GM21529 (cell line): ENCODE data around the gene ZFP36.

Experiments
- ATAC-seq: cut with Tn5 transposase; IDR thresholded peaks from one replicate; pipeline ENCODE4 v1.9.1; 2021; ENCODE audit not compliant: unreplicated experiment

ZFP36 gene

DNA sequence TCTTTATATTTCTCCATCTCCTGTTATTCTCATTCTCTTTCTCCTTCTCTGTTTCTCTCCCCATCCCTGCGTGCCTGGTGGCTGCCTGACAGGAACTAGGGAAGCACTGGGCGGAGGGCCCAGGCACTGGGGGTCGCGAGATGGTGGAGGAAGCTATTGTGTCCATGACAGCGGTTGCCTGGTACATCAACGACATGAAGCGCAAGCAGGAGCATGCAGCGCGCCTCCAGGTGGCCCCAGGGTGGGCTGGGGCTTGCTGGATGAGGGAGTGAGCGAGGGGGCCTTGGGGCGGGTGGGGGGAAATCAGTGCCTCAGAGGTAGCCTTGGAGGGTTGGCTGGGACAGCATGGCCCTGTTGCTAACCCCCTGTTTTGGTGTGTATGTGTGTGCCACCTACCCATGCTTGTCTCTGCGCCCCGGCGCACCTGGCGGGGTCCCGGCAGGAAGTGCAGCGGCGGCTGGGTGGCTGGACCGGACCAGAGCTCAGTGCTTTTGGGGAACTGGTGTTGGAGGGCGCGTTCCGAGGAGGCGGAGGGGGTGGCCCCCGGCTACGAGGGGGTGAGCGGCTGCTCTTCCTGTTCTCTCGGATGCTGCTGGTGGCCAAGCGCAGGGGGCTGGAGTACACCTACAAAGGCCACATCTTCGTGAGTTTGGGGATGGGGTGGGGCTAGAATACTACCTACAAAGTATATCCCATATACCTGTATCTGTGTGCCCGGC, 11.0 kb downstream of the ZFP36 start:
- ATAC-seq: no peak

DNA sequence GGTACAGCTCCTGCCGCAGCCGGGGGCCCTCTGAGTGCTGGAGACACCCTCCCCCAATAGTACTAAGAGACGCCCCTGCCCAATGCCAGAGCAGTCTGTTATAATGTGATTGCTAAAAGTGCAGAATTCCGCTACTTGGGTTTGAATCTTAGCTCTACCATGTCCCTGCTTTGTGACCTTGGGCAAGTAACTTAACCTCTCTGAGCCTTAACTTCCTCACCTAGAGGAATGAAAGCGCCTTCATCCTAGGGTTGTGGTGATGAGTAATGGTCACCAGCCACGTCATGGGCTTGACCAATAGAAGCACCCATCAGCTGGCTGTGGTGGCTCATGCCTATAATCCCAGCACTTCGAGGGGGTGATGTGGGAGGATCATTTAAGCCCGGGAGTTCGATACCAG, 12.4 kb downstream of the ZFP36 start:
- no peak for ATAC-seq

DNA sequence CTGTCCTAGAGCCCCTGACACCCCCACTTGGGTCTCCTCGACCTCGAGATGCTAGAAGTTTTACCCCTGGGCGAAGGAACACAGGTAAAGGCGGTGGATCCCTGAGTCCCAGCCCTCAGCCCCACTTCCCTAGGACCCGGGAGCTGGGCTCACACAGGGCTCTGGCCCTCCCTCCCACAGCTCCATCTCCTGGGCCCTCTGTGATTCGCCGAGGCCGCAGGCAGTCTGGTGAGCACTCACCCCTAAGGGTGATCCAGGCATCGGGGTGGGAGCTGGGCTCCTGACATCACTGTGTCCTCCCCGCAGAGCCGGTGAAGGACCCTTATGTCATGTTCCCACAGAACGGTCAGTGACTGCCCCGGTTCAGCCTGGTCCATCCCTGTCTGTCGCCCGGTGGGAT, 14.1 kb downstream of the ZFP36 start:
- ATAC-seq: no peak

DNA sequence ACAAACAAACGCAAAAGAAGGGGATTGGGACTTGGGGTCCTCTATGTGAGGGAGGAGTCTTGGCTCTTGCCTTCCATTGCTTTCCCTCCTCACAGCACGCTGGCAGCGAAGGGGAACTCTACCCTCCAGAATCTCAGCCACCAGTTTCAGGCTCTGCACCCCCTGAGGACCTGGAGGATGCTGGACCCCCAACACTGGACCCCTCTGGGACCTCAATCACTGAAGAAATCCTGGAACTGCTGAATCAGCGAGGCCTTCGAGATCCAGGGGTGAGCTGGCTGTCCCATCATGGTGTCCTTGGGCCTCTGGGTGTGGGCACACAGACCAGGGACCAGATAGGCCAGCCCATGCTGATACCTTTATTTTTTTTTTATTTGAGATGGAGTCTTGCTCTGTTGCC, 15.4 kb downstream of the ZFP36 start:
- no peak for ATAC-seq

DNA sequence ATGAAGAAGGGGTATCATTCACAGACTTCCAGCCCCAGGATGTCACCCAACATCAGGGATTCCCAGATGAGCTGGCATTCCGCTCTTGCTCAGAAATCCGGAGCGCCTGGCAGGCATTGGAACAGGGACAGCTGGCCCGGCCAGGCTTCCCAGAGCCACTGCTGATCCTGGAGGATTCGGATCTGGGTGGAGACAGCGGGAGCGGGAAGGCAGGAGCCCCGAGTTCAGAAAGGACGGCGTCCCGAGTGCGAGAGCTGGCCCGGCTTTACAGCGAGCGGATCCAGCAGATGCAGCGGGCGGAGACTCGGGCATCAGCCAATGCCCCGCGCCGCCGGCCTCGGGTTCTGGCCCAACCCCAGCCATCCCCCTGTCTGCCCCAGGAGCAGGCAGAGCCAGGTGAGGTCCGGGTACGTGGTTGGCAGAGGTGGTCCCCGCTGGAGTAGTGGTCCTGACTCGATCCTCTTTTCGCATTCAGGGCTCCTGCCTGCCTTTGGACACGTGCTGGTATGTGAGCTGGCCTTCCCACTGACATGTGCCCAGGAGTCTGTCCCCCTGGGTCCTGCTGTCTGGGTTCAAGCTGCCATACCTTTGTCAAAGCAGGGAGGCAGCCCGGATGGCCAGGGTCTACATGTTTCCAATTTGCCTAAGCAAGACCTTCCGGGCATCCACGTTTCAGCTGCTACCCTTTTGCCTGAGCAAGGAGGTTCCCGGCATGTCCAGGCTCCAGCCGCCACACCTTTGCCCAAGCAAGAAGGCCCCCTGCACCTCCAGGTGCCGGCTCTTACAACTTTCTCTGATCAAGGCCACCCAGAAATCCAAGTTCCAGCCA, 16.8 kb downstream of the ZFP36 start:
- no peak for ATAC-seq

DNA sequence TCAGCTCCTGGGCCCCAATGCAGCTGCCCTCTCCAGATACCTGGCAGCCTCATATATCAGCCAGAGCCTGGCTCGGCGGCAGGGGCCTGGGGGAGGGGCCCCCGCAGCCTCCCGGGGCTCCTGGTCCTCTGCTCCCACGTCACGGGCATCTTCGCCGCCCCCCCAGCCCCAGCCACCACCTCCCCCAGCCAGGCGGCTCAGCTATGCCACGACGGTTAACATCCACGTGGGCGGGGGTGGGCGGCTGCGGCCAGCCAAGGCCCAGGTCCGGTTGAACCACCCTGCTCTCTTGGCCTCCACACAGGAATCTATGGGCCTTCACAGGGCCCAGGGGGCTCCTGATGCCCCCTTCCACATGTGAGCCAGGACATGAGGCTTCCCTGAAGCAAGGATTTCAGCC, 18.3 kb downstream of the ZFP36 start:
- ATAC-seq: no peak

DNA sequence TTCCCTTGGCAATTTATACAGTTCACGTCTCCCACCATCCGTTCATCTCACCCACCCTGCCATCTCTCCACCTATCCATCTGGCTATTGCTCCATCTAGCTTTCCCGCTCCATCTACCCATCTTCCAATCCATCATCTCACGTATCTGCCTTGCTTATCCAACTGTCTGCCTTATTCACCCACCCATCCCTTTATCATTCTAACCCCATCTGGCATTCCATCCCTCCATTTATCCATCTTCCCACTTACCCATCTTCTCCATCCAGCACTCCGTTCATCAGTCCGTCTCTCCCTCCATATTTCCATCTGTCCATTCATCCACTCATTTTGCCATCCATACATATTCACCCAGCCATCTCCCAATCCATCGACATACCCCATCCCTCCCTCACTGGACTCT, 19.1 kb downstream of the ZFP36 start:
- no peak for ATAC-seq

DNA sequence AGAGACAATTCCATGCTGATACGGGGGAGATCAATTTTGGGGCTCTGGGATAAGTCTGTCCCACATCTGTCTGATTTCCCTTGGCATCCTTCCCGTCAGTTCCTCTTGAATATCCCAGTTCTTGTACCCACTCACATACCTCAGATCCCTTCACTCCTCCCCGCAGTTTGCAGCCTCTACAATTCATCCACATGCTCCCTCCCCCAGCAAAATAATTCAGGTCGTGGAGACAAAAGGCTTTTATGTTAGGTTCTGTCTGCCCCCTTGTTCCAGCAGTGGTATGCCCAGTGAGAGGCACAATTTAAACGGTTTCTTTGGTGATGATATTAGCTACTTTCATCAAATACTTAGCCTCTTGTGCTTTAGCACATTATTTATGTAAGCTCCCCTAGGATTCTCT, 19.5 kb downstream of the ZFP36 start:
- no peak for ATAC-seq

DNA sequence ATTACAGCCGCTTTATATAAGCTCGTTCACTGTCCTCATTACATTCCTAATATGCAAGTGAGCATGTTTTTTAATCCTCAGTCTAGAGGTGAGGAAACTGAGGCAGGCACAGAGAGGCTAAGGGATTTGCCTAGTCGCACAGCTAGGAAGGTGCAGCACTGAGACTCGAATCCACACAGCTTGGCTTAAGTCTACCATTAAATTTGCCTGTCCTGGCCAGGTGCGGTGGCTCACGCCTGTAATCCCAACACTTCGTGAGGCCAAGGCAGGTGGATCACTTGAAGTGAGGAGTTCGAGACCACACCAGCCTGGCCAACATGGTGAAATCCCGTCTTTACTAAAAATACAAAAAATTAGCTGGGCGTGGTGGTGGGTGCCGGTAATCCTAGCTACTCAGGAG, 21.1 kb downstream of the ZFP36 start:
- ATAC-seq: no peak

DNA sequence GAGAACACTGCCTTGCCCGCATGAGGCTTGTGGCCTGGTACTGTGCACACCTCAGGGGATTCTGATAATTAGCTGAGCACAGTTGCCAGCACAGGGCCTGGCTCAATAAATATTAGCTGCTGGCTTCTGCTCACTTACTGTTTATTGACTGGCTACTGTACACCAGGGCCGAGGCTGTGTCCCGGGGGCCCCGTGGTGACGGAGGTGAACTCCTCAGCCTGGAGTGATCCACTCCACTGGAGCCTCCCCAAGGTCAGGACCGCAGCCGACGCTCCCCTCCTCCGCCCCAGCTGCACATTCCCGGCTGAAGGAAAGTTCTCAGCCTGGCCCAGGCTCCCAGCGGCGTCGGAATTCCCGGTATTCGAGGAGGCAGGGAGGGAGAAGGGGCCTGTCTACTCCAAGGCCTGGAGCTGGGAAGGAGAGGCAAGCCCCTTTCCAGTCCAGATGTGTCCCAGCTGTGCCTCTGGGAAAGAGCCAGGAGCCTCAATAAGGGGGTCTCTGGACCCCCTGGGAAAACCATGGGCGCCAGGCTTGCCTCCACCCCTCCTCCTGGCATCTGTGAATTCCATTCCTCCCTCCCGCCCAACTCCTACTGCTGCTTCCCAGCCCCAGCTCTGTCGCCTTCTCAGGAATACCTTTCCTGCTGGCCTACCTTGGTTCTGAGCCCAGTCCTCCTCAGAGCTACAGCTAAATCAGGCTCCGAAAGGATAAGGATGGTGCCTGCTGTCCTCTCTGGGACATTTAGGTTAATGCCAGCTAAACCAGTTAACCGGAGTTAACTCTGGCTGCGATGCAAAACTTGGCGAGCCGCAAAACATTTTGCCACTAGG, 21.9 kb downstream of the ZFP36 start:
- no peak for ATAC-seq

DNA sequence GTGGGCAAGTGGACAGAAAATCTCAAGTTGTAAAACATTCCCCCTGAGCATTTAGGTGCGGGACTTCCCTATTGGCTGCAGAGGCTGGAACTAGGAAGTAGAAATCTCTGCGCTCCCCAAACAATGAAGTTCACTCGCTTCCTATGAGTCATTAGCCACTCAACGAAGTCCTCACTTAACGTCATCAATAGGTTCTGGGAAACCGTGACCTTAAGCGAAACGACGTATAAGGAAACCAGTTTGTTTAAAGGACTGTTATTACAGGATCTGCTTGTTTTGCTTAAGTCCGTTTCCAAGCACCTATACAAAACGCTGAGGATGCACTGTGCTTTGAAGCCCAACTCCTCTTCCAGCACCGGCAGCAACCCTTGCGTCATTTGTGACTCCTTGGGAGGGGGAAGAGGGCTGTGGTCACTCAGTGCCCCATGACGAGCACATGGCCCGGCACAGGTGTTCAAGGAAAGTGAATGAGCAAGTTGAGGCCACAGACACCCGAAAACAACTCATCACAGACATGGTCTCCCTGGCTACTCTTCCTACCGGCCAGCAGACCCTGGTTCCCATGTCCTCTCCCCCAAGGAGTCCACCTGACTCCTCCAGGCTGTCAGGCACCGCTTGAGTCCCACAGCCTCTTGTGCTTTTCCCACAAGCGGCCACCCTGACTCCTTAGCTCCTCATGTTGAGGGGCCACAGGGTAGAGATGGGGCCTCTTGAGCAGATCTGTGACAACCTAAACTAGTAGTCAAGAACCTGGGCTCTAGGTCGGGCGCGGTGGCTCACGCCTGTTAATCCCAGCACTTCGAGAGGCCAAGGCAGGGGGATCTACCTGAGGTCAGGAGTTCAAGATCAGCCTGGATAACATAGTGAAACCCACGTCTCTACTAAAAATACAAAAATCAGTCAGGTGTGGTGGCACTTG, 24.3 kb downstream of the ZFP36 start:
- peak; percentile 50 for ATAC-seq

DNA sequence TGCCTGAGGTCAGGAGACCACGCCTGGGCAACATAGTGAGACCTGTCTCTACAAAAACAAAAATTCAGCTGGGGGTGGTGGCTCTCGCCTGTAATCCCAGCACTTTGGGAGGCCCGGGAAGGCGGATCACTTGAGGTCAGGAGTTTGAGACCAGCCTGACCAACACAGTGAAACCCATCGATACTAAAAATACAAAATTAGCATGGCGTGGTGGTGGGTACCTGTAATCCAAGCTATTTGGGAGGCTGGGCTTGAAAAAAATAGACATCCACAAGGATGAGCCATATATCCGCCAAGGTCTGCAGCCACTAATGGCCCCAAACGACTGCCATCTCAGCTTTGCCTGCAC, 26.0 kb downstream of the ZFP36 start:
- ATAC-seq: no peak

DNA sequence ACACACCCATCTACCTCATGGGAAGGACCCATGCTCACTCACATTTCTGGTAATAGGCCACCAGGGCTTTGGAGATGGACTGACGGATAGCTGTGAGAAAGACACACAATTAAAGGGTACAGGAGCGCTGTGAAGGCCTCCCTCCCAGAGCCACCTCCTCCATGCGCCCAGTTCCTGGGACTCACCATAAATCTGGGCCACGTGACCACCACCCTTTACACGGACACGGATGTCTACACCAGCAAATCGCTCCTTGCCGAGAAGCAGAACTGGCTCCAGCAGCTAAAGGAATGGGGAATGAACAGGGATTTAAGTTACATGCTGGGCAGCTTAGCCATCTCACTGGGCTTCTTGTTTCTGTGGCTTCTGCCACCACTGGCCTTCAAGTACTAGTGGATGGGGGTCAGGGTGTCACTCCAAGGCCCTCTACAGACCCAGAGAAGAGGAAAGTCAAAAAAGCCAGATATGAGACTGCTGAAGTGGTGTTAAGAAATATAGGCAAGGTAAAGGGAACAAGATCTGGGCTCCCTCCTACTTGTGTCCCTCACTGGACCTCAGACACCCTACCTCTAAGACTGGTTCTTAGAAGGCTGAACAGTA, 26.9 kb downstream of the ZFP36 start:
- ATAC-seq: no peak

DNA sequence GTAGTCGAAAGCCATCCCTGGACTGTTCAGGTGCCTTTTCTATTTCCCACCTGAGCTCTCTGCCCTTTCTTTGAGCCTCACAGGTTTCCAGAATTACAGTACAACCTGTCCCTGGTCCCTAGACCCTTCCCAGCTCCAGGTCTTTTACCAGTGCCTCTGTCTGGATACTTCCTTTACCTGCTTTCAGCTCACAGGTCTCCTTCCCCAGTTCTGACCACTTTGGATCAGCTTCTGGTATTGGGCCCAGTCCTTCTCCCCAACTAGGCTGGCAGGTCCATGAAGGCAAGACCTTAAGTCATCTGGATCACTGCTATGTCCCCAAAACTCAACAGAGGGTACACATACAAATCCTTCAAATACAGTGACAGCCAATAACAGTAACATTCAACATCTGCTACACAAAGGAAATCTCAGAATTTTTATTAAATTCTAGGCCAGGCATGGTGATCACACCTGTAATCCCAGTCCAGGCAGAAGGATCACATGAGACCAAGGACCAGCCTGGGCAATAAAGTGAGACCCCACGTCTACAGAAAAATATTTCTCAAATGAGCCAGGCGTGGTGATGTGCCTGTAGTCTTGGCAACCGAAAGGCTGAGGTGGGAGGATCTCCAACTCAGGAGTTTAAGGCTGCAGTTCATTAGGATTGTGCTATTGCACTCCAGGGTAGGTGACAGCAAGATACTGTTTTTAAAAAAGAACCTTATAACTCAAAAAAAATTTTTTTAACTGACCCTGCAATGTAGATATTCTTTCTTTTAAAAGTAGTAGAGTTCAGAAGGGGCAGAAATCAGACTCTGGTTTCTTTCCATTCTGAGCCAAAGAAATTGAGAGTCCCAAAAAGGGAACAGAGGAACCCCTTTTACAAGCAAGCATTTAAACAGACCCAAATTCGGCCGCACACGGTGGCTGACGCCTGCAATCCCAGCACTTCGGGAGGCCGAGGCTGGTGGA, 27.8 kb downstream of the ZFP36 start:
- ATAC-seq: no peak

DNA sequence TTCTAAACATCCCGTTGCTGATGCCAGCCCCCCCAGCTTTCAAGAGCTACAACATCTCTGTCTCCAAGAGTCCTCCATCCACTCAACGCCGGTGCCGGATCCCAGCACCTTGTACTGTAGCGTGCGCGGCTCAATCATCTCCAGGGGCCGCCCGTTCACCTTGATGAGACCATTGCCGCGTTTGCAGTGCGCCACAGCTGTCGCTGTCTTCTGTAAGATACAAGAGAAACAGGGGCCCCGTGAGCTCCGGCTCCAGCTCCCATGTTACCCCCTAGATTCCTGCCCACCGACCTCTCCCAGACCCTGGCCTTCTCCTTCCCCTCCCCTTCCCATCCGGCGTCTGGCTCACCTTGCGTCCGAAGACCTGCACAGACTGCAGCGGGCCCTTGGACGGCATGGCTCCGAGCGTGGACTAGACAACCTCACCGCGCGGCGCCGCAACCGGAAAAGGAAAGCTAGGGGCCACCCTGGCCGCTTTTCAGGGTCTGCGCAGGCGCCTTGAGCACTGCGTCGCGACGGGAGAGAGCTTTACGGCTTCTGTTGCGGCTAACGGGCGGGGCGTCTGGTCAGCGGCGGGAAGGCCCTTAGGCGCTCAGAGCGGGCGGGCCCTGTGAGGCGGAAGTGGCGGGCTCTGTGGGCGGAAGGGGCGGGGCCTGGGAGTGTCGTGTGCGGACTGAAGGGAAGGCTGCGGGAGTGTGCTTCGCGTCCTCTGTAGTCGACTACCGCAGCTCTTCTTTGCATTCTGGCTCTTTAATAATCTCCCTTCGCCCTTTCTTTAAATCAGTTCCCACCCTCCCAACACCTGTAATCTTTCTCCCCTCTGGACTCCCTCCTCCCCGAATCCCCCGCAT, 29.1 kb downstream of the ZFP36 start, which contains the start of gene RPS16:
TSS of gene RPS16 (minus strand) at position 451 of the 851 bp plus-strand sequence. CDS start at position 397, 54 bp downstream.
- ATAC-seq: peak; percentile 79

DNA sequence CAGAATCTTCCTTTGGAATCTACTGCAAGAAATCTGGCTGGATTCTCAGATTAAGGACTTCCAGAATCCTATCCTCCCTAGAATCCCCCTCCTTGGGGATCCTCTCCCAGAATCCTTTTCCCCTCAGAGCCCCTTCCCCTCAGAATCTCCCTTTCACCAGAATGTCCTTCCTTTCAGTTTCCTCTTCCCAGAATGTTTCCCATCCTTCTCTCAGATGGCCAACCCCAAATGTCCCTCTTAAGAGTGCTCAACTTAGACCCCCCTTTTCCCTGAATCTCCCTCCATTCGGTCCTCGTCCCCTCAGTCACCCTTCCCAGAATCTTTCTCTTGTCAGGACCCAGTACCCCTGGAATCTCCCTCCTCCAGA, 29.7 kb downstream of the ZFP36 start:
- no peak for ATAC-seq

DNA sequence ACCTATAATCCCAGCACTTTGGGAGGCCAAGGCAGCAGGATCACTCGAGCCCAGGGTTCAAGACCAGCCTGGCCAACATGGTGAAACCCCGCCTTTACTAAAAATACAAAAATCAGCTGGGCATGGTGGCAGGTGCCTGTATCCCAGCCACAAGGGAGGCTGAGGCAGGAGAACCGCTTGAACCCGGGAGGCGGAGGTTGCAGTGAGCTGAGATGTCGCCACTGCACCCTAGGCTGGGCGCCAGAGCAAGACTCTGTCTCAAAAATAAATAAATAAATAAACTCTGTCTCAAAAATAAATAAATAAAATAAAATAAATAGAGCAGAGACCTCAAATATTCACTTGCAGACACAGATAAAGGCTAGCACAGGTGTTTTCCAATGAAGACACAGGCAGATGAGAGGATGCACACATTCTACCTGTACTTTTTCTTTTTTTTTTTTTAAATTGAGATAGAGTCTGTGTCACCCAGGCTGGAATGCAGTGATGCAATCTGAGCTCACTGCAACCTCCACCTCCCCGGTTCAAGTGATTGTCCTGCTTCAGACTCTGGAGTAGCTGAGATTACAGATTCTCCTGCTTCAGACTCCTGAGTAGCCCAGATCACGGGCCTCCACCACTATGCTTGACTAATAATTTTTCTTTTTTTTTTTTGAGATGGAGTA, 31.8 kb downstream of the ZFP36 start:
- no peak for ATAC-seq
